SU-DHL-6 (cell line): ENCODE data around the gene PHETA1.

Source experiments
- CTCF ChIP-seq: fragments of 200-600 bp; sonication (generic); IDR thresholded peaks from one replicate; pipeline ENCODE4 v1.5.1; 2017; ENCODE audit warnings: antibody characterized with exemption, mild to moderate bottlenecking, low read length, moderate library complexity; ENCODE audit not compliant: insufficient read depth, poor library complexity, severe bottlenecking
- EZH2phosphoT487 ChIP-seq: fragments of 200-600 bp; sonication (generic), shearing (Covaris generic); conservative IDR thresholded peaks from 2 replicates; pipeline ENCODE4 v1.6.1; 2018; ENCODE audit warnings: mild to moderate bottlenecking, antibody characterized with exemption, low read length, moderate library complexity, mixed read lengths

- no peak for TF ChIP-seq CTCF
- no peak for TF ChIP-seq EZH2phosphoT487
Observed at GRCh38 chr12:111389635-111390034, 20.7 kb upstream of the PHETA1 start.
